HepG2 (cell line): Measurements from ENCODE around the gene TCF19. TPM values are rescaled to one million over a fixed set of nuclear protein-coding genes. Genes with fewer than 3 reads are reported as not detected.

Experiments
- ATAC-seq: fragments of 200-7000 bp; cut with Tn5 transposase; 3 replicates; pipeline ENCODE4 v1.9.1; 2020; ENCODE audit warnings: mild to moderate bottlenecking, moderate library complexity
- BruUV-seq: library from RNA; stranded (reverse); fragments of 400-500 nt; replicated peaks from 2 replicates; lab custom pipeline; 2021; lab: Mats Ljungman, UMichigan
- CTCF ChIA-PET: fragments of 300-600 bp; formaldehyde crosslinking; extraction: SDS; loops from one replicate; lab custom pipeline; 2021; ENCODE audit warnings: low total read pairs, inconsistent platforms, low intra/inter-chr PET ratio; lab: Yijun Ruan, JAX
- POLR2A ChIA-PET: fragments of 350-600 bp; sonication (Branson Sonifier 250); formaldehyde crosslinking; loops from one replicate; lab custom pipeline; 2020; ENCODE audit warnings: antibody characterized with exemption, inconsistent platforms; lab: Yijun Ruan, JAX
- DNase-seq: peaks from one replicate; pipeline ENCODE4 v3.0.0-alpha.2; 2015; ENCODE audit warnings: low spot score
- FAIRE-seq: peaks from 3 replicates; lab custom pipeline; 2011; peaks lifted over from hg19 to GRCh38; lab: Jason Lieb, UNC
- H2AFZ ChIP-seq: one replicate; pipeline ENCODE4 v1.6.1; 2011; ENCODE audit warnings: low read length, inconsistent platforms
- H3K27ac ChIP-seq: fragments of 300-600 bp; 3 replicates; pipeline ENCODE4 v1.8.0; 2011; ENCODE audit warnings: mixed run types, mild to moderate bottlenecking, mixed read lengths, low read length, inconsistent platforms; ENCODE audit not compliant: insufficient read depth; ENCODE audit errors: extremely low read length
- H3K27me3 ChIP-seq, 2 experiments: fragments of 200-600 bp in 1 of 2; 2 replicates in 1 of 2; 3 replicates in 1 of 2; pipeline versions ENCODE4 v1.6.0 to v1.8.0; 2011; ENCODE audit warnings: low read length in 2 of 2, mild to moderate bottlenecking in 2 of 2, moderate library complexity in 2 of 2, inconsistent platforms in 1 of 2; ENCODE audit not compliant: insufficient read depth in 2 of 2, control insufficient read depth in 1 of 2
- H3K36me3 ChIP-seq, 2 experiments: fragments of 200-600 bp in 1 of 2; replicated peaks in 1 of 2; 2 replicates in 1 of 2; 3 replicates in 1 of 2; pipeline versions ENCODE4 v1.5.1 to v1.8.0; 2011; ENCODE audit warnings: low read length in 2 of 2, inconsistent platforms in 1 of 2; ENCODE audit not compliant: insufficient read depth in 2 of 2, control insufficient read depth in 1 of 2
- H3K4me1 ChIP-seq: 2 replicates; pipeline ENCODE4 v1.5.1; 2012; ENCODE audit warnings: low read length, inconsistent platforms; ENCODE audit not compliant: insufficient read depth
- H3K4me2 ChIP-seq: 2 replicates; pipeline ENCODE4 v1.6.0; 2011; ENCODE audit warnings: low read depth, low read length, inconsistent platforms
- H3K4me3 ChIP-seq, 3 experiments: fragments of 200-600 bp in 1 of 3; sonication (generic), shearing (Covaris generic) in 1 of 3; replicated peaks in 1 of 3; 2 replicates each; pipeline ENCODE4 v1.5.1; 2011 to 2016; ENCODE audit warnings: low read length in 3 of 3, inconsistent platforms in 2 of 3, low read depth in 2 of 3, mild to moderate bottlenecking in 2 of 3, control low read depth in 1 of 3, mixed read lengths in 1 of 3; ENCODE audit not compliant: insufficient read depth in 1 of 3
- H3K79me2 ChIP-seq: one replicate; pipeline ENCODE4 v1.6.1; 2011; ENCODE audit warnings: low read length, inconsistent platforms; ENCODE audit not compliant: insufficient read depth
- H3K9ac ChIP-seq: 2 replicates; pipeline ENCODE4 v1.6.0; 2011; ENCODE audit warnings: mild to moderate bottlenecking, low read depth, low read length, inconsistent platforms; ENCODE audit not compliant: insufficient read depth
- H3K9me3 ChIP-seq: 2 replicates; pipeline ENCODE4 v1.5.1; 2012; ENCODE audit warnings: mild to moderate bottlenecking, low read length
- H4K20me1 ChIP-seq: 2 replicates; pipeline ENCODE4 v1.6.0; 2011; ENCODE audit warnings: inconsistent platforms, mild to moderate bottlenecking, low read length, moderate library complexity; ENCODE audit not compliant: insufficient read depth
- FOXO4 ChIP-seq: sonication (generic); formaldehyde crosslinking; conservative IDR thresholded peaks from 2 replicates; pipeline ENCODE4 v1.8.1; 2023; ENCODE audit warnings: missing genetic modification reagents
- GMEB1 ChIP-seq: sonication (generic); formaldehyde crosslinking; IDR thresholded peaks from 2 replicates; pipeline ENCODE4 v1.5.1; 2020; ENCODE audit warnings: missing genetic modification reagents, mild to moderate bottlenecking, borderline replicate concordance
- SIX1 ChIP-seq: sonication (generic); formaldehyde crosslinking; IDR thresholded peaks from 2 replicates; pipeline ENCODE4 v1.4.0; 2020; ENCODE audit warnings: missing genetic modification reagents, borderline replicate concordance
- WGBS: methylation state at CpG from one replicate; pipeline ENCODE4 v1.1.6; 2017; ENCODE audit warnings: low lambda C conversion rate; 5-methylcytosine and 5-hydroxymethylcytosine counted together
- in situ Hi-C: cut with HindIII; loops from 2 replicates; pipeline ENCODE4 v1.10.0; 2017; ENCODE audit warnings: low pct_unique_long_range_greater_than_20kb; ENCODE audit not compliant: extremely low pct_ligation_motif_present
- intact Hi-C: fragments of 100-400 bp; cut with micrococcal nuclease; formaldehyde crosslinking; loops from one replicate; pipeline ENCODE4 v1.10.0; 2022; ENCODE audit not compliant: unreplicated experiment
- polyA plus RNA-seq, 8 experiments: library from polyadenylated mRNA; depleted of rRNA in 3 of 8; stranded (reverse) in 7 of 8; unstranded in 1 of 8; fragments of >200 nt; fragmentation: Illumina TruSeq in 4 of 8; extraction: Trizol in 4 of 8; gene quantifications; 2 replicates each; pipeline versions ENCODE4 v1.2.1 to v1.2.3, GENCODE V29; 2011 to 2016; ENCODE audit warnings: low read depth in 4 of 8, missing spikeins in 1 of 8, mixed read lengths in 1 of 8; ENCODE audit not compliant: insufficient read depth in 1 of 8
- total RNA-seq, 5 experiments: library from RNA; depleted of rRNA; stranded (reverse); fragments of >200 nt; fragmentation: Illumina TruSeq; extraction: Trizol; gene quantifications; 2 replicates each; pipeline ENCODE4 v1.2.3, GENCODE V29; 2016; ENCODE audit warnings: low read depth in 1 of 5

Gene TCF19
- total and polyA plus RNA-seq, 2 of the 13 experiments (the other 11 are each of a cell fraction or from before 2014, with no cell fraction given) = 4.9 to 22.2 TPM

DNA sequence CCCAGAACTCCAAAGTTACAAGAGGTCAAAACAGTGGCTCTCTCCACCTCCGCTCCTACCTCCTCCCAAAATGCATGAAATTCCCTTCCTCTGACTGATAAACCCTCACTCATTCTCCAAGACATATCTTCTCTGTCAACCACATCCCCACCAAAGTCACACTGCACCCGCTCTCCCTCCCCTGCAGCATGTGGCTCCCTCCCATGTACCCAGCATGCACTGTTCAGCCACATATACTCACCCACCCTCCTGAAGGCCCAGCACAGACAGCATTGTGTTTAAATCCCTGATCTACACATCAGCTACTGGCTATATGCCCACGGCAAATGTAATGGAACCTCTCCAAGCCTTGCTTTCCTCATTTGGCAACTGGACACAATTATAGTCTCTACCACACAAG, 17.6 kb downstream of the TCF19 start:
- DNase-seq = no peak
- no peak for ATAC-seq
- H3K4me3 ChIP-seq = no peak overlapping the region
- no peak overlapping the region for H3K4me2 ChIP-seq
- no peak for FAIRE-seq
- in situ Hi-C loops = no loop called here
- no peak overlapping the region for H3K9ac ChIP-seq
- H3K79me2 ChIP-seq = peaks cover 16% of the 10 kb centered on the region
- H3K27ac ChIP-seq = no peak overlapping the region
- POLR2A ChIA-PET = no interaction called here
- TF ChIP-seq SIX1 = no peak
- H3K36me3 ChIP-seq = peaks cover 16 to 62% of the 10 kb centered on the region in 2 experiments
- WGBS = 97% methylated on average over 3 of the region's 3 CpGs
- no peaks in the 10 kb centered on the region for H3K27me3 ChIP-seq
- no TSS peak for BruUV-seq
- CTCF ChIA-PET = no interaction called here
- H4K20me1 ChIP-seq = peaks cover 4% of the 10 kb centered on the region; the same call in 1 of the 2 replicates
- intact Hi-C loops = no loop called here
- no peaks in the 10 kb centered on the region for H3K9me3 ChIP-seq
- no peaks in the 10 kb centered on the region for H3K4me1 ChIP-seq
- no peak overlapping the region for H2AFZ ChIP-seq

GRCh38 chr6:31178143-31179041, 20.0 kb downstream of the TCF19 start:
- FAIRE-seq (peak; percentile 32), DNase-seq (no peak), ATAC-seq (no peak)
- H3K36me3 ChIP-seq = peaks cover 12 to 59% of the 10 kb centered on the region in 2 experiments
- H3K4me3 ChIP-seq = no peak overlapping the region
- WGBS = 96% methylated on average over 8 of the region's 8 CpGs
- ChIA-PET POLR2A (no interaction called here), CTCF (no interaction called here)
- H2AFZ ChIP-seq = no peak overlapping the region
- H3K27me3 ChIP-seq = no peaks in the 10 kb centered on the region
- peaks cover 31% of the 10 kb centered on the region for H3K79me2 ChIP-seq
- intact Hi-C loops = no loop called here
- no peak overlapping the region for H3K9ac ChIP-seq
- no peak overlapping the region for H3K4me2 ChIP-seq
- H3K9me3 ChIP-seq = no peaks in the 10 kb centered on the region
- H3K4me1 ChIP-seq = peaks cover 14% of the 10 kb centered on the region
- H3K27ac ChIP-seq = no peak overlapping the region
- in situ Hi-C loops = no loop called here
- 0 out of 2 replicates have a peak, but pooled peaks have one; percentile 60 for TF ChIP-seq FOXO4
- no peak for TF ChIP-seq GMEB1 (CRISPR knock-in tag)
- H4K20me1 ChIP-seq = peaks cover 4% of the 10 kb centered on the region; the same call in 1 of the 2 replicates
- BruUV-seq = no TSS peak
